Bronchial epithelial cell (primary cell): ENCODE measurements around the gene HNRNPU. TPM values are rescaled to one million over a fixed set of nuclear protein-coding genes. Genes with fewer than 3 reads are reported as not detected.

ENCODE experiments used
- DNase-seq: peaks from one replicate; pipeline ENCODE4 v3.0.0-alpha.2; 2010; ENCODE audit warnings: low read depth
- FAIRE-seq: peaks from 2 replicates; lab custom pipeline; 2011; peaks lifted over from hg19 to GRCh38; lab: Jason Lieb, UNC
- H3K27me3 ChIP-seq: 2 replicates; pipeline ENCODE4 v1.5.1; 2011; ENCODE audit warnings: low read length; ENCODE audit not compliant: control insufficient read depth, insufficient read depth
- H3K36me3 ChIP-seq: 2 replicates; pipeline ENCODE4 v1.5.1; 2011; ENCODE audit warnings: low read length; ENCODE audit not compliant: control insufficient read depth, insufficient read depth
- H3K4me3 ChIP-seq: 2 replicates; pipeline ENCODE4 v1.5.1; 2011; ENCODE audit warnings: mild to moderate bottlenecking, low read depth, low read length, control low read depth
- CTCF ChIP-seq: IDR thresholded peaks from 2 replicates; pipeline ENCODE4 v1.5.1; 2011; ENCODE audit warnings: mild to moderate bottlenecking, moderate library complexity, low read length, control low read depth, inconsistent platforms; ENCODE audit not compliant: insufficient read depth, severe bottlenecking
- total RNA-seq: library from RNA; depleted of rRNA; stranded (reverse); fragments of >200 nt; gene quantifications from 2 replicates; pipeline ENCODE4 v1.2.1, GENCODE V29; 2014

Gene HNRNPU
- total RNA-seq, 1 donor from 2014 or later: 259 TPM

- Histone ChIP-seq H3K4me3 (no peak overlapping the region), H3K27me3 (no peaks in the 10 kb centered on the region), H3K36me3 (peaks cover 4% of the 10 kb centered on the region)
- DNase-seq (no peak), FAIRE-seq (no peak)
- TF ChIP-seq CTCF: no peak
These were observed 24.0 kb downstream of the HNRNPU start for GRCh38 chr1:244840219-244840794.

- DNase-seq: no peak
- Histone ChIP-seq H3K36me3 (peaks cover 4% of the 10 kb centered on the region), H3K4me3 (no peak overlapping the region), H3K27me3 (no peaks in the 10 kb centered on the region)
- FAIRE-seq: no peak
- no peak for TF ChIP-seq CTCF
These were observed 24.7 kb downstream of the HNRNPU start for GRCh38 chr1:244839656-244840055.

GRCh38 chr1:244837597-244838258 lies 26.6 kb downstream of the HNRNPU start:
- no peaks in the 10 kb centered on the region for H3K36me3 ChIP-seq
- H3K27me3 ChIP-seq: no peaks in the 10 kb centered on the region
- no peak for DNase-seq
- no peak for FAIRE-seq
- H3K4me3 ChIP-seq: no peak overlapping the region
- TF ChIP-seq CTCF: no peak

GRCh38 chr1:244836584-244836983 lies 27.8 kb downstream of the HNRNPU start:
- no peak for TF ChIP-seq CTCF
- Histone ChIP-seq H3K36me3 (no peaks in the 10 kb centered on the region), H3K27me3 (no peaks in the 10 kb centered on the region), H3K4me3 (peak overlapping the region; percentile 70)
- FAIRE-seq: no peak
- DNase-seq: no peak

- peak overlapping the region; percentile 70 for H3K4me3 ChIP-seq
These were observed 28.2 kb downstream of the HNRNPU start for GRCh38 chr1:244836135-244836521.

More at GRCh38 chr1:244836135-244836521, 28.2 kb downstream of the HNRNPU start:
- FAIRE-seq (no peak), DNase-seq (no peak)
- no peaks in the 10 kb centered on the region for H3K27me3 ChIP-seq
- TF ChIP-seq CTCF: no peak
- H3K36me3 ChIP-seq: no peaks in the 10 kb centered on the region
